Measurements from ENCODE around the gene DGKH. TPM values are rescaled to one million over a fixed set of nuclear protein-coding genes. Genes with fewer than 3 reads are reported as not detected.

The DGKH gene
- total and polyA plus RNA-seq, 2 donors (not counting 1 experiment from before 2014, with no cell fraction given) = 0.06 to 0.67 TPM

DNA sequence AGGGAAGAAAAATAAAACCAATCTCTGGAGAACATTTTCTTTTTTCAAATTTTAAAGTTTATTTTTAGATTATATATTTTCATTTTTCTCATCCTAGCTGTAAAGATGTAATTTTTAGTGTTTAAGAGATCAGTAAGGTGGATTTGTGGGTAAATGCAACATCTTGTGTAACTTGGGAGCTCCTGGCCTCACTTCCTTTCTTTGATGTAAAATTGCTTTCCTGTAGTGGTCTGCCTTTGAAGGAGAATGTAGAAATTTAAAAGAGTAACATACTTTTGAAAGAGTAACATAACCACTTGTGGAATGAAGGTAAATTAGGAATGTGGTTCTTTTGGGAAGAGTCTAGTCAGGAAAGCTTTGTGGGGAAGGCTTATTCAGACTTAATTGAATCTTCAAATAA, 127.8 kb downstream of the DGKH start:
- Histone ChIP-seq H3K27ac (ENCODE audit: low read length in 2 of 2) (no peak overlapping the region), H3K9me3 (ENCODE audit: control extremely low read depth in 1 of 3, control insufficient read depth in 2 of 3, insufficient read depth in 1 of 3, low read length in 2 of 3) (no peaks in the 10 kb centered on the region), H3K4me3 (ENCODE audit: control extremely low read depth in 1 of 5, extremely low read depth in 1 of 5, insufficient read depth in 1 of 5, low read depth in 2 of 5, low read length in 4 of 5) (no peak overlapping the region), H3K4me2 (replicated peaks; ENCODE audit: low read depth, low read length, poor library complexity, severe bottlenecking) (no peak overlapping the region), H3K27me3 (replicated peaks in 1 of 4; ENCODE audit: control extremely low read depth in 1 of 4, control insufficient read depth in 3 of 4, insufficient read depth in 4 of 4, low read length in 3 of 4) (no peaks in the 10 kb centered on the region), H2AFZ (ENCODE audit: insufficient read depth, low read depth, low read length, poor library complexity, severe bottlenecking) (no peak overlapping the region), H3K36me3 (replicated peaks in 1 of 2; ENCODE audit: control extremely low read depth in 1 of 2, control insufficient read depth in 1 of 2, extremely low read depth in 1 of 2, insufficient read depth in 2 of 2, low read length in 1 of 2) (no peaks in the 10 kb centered on the region), H3K9ac (ENCODE audit: low read length) (no peak overlapping the region), H3K79me2 (ENCODE audit: control insufficient read depth, insufficient read depth, low read length) (no peaks in the 10 kb centered on the region), H4K20me1 (ENCODE audit: control insufficient read depth, insufficient read depth, low read length, poor library complexity, severe bottlenecking) (no peaks in the 10 kb centered on the region), H3K4me1 (ENCODE audit: control insufficient read depth in 2 of 2, insufficient read depth in 2 of 2, low read length in 2 of 2) (no peaks in the 10 kb centered on the region)
- CTCF ChIA-PET = no interaction called here
- no peaks in the 10 kb centered on the region for H3K4me1 Mint-ChIP-seq
- DNase-seq (no peak), ATAC-seq (ENCODE audit: low read depth) (no peak)
- H3K27ac Mint-ChIP-seq = no peak overlapping the region
- no peaks in the 10 kb centered on the region for H3K27me3 Mint-ChIP-seq
- no peak for TF ChIP-seq EZH2 (IDR thresholded peaks at IDR 0.05; ENCODE audit: borderline replicate concordance, insufficient read depth, low read depth, low read length, poor library complexity, severe bottlenecking)
- TF ChIP-seq, protein P1, sequence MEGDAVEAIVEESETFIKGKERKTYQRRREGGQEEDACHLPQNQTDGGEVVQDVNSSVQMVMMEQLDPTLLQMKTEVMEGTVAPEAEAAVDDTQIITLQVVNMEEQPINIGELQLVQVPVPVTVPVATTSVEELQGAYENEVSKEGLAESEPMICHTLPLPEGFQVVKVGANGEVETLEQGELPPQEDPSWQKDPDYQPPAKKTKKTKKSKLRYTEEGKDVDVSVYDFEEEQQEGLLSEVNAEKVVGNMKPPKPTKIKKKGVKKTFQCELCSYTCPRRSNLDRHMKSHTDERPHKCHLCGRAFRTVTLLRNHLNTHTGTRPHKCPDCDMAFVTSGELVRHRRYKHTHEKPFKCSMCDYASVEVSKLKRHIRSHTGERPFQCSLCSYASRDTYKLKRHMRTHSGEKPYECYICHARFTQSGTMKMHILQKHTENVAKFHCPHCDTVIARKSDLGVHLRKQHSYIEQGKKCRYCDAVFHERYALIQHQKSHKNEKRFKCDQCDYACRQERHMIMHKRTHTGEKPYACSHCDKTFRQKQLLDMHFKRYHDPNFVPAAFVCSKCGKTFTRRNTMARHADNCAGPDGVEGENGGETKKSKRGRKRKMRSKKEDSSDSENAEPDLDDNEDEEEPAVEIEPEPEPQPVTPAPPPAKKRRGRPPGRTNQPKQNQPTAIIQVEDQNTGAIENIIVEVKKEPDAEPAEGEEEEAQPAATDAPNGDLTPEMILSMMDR (IDR thresholded peaks at IDR 0.05) = no peak
- intact Hi-C loops (cut with micrococcal nuclease) = no loop called here
- no peak overlapping the region for H3K4me3 Mint-ChIP-seq
- POLR2A ChIA-PET = no interaction called here
- H3K9me3 Mint-ChIP-seq (ENCODE audit: insufficient read depth) = no peaks in the 10 kb centered on the region

DNA sequence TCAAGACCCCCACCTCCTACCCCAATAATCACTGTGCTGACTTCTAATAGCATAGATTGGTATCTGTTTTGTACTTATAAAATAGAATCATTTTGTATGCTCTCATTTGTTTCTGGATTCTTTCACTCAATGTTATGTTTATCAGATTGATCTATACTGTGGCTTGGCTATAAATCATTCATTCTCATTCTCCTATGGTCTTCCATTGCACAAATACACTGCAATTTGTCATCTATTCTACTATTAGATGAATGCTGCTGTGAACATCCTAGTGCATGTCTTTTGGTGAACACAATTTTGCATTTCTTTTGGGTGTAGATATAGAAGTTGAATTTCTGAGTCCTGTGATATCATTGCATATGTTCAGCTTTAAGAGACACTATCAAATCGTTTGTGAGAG, 128.7 kb downstream of the DGKH start:
- no peaks in the 10 kb centered on the region for H4K20me1 ChIP-seq (ENCODE audit: control insufficient read depth, insufficient read depth, low read length, poor library complexity, severe bottlenecking)

More for the DNA sequence above, 128.7 kb downstream of the DGKH start:
- no peaks in the 10 kb centered on the region for H3K36me3 ChIP-seq (replicated peaks in 1 of 2; ENCODE audit: control extremely low read depth in 1 of 2, control insufficient read depth in 1 of 2, extremely low read depth in 1 of 2, insufficient read depth in 2 of 2, low read length in 1 of 2)
- no peaks in the 10 kb centered on the region for H3K27me3 ChIP-seq (replicated peaks in 1 of 4; ENCODE audit: control extremely low read depth in 1 of 4, control insufficient read depth in 3 of 4, insufficient read depth in 4 of 4, low read length in 3 of 4)
- no peak overlapping the region for H2AFZ ChIP-seq (ENCODE audit: insufficient read depth, low read depth, low read length, poor library complexity, severe bottlenecking)
- DNase-seq (no peak), ATAC-seq (ENCODE audit: low read depth) (no peak)
- no peaks in the 10 kb centered on the region for H3K4me1 ChIP-seq (ENCODE audit: control insufficient read depth in 2 of 2, insufficient read depth in 2 of 2, low read length in 2 of 2)
- H3K79me2 ChIP-seq (ENCODE audit: control insufficient read depth, insufficient read depth, low read length) = no peaks in the 10 kb centered on the region
- ChIA-PET POLR2A (no interaction called here), CTCF (no interaction called here)
- Mint-ChIP-seq H3K4me3 (no peak overlapping the region), H3K9me3 (ENCODE audit: insufficient read depth) (no peaks in the 10 kb centered on the region), H3K27ac (no peak overlapping the region), H3K27me3 (no peaks in the 10 kb centered on the region), H3K4me1 (no peaks in the 10 kb centered on the region)
- TF ChIP-seq, protein P1 (IDR thresholded peaks at IDR 0.05) = no peak
- no peak for TF ChIP-seq EZH2 (IDR thresholded peaks at IDR 0.05; ENCODE audit: borderline replicate concordance, insufficient read depth, low read depth, low read length, poor library complexity, severe bottlenecking)
- no peak overlapping the region for H3K4me2 ChIP-seq (replicated peaks; ENCODE audit: low read depth, low read length, poor library complexity, severe bottlenecking)
- no peak overlapping the region for H3K27ac ChIP-seq (ENCODE audit: low read length in 2 of 2)
- 83% methylated on average over 1 of the region's 1 CpG for WGBS (ENCODE audit: insufficient coverage)
- H3K9ac ChIP-seq (ENCODE audit: low read length) = no peak overlapping the region
- H3K4me3 ChIP-seq (ENCODE audit: control extremely low read depth in 1 of 5, extremely low read depth in 1 of 5, insufficient read depth in 1 of 5, low read depth in 2 of 5, low read length in 4 of 5) = no peak overlapping the region
- intact Hi-C loops (cut with micrococcal nuclease) = no loop called here
- H3K9me3 ChIP-seq (ENCODE audit: control extremely low read depth in 1 of 3, control insufficient read depth in 2 of 3, insufficient read depth in 1 of 3, low read length in 2 of 3) = no peaks in the 10 kb centered on the region

Data from B cell (primary cell).